ENCODE measurements around the gene PRDM16.

Gene PRDM16

DNA sequence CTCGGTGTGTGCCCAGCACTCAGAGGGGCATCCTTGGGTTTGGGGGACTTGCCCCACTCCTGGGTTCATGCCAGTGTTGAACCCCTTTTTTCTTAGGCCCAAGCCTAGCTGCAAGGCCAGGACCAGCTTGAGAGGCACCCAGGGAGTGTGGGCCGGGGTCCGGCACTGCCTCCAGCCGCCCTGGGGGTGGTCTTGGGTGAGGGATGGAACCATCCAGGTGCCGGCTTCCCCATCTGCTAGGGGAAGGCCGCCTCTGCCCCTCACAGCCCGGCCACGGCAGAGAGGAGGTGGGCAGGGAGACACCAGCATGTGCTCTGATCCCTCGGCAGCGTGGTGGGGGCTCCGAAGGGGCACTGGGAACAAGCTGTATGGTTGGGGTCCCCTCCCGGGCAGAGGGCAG lies 335.3 kb downstream of the PRDM16 start:
- DNase-seq: no peak

DNA sequence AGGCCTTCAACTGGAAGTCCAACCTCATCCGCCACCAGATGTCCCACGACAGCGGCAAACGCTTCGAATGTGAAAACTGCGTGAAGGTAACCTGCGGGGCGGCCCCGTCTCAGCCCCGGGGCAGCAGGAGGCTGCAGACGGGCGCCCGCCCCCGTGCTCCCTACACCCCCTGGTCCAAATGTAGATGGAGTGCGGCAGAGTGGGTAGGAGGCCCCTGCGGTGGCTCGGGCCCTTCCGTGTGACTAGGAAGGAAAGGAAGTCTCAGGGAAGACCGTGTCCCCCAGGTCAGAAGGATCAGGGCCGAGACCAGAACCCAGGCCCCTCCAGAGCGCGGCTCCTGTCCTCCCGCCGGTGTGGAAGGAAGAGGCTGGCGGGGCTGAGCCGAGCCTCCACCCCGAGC lies 335.8 kb downstream of the PRDM16 start:
- DNase-seq: no peak

DNA sequence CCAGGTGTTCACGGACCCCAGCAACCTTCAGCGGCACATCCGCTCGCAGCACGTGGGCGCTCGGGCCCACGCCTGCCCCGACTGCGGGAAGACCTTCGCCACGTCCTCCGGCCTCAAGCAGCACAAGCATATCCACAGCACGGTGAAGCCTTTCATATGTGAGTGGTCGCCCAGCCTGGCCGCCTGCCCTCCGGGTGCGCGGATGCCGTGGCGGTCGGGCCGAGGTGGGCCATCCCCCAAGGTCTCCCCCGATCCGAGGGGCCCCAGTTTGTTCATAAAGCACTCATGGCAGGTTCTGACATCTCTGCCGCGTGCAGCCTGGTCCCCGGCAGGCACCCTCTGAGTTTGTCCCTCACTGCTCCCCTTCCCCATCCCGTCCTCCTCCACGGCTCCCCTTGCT lies 336.5 kb downstream of the PRDM16 start:
- no peak for DNase-seq

- DNase-seq: no peak
Observed at GRCh38 chr1:3405974-3406867, 337.2 kb downstream of the PRDM16 start.

- DNase-seq: no peak
Observed at GRCh38 chr1:3407021-3407420, 338.0 kb downstream of the PRDM16 start.

- no peak for DNase-seq
Observed at GRCh38 chr1:3408751-3409266, 339.8 kb downstream of the PRDM16 start.

- DNase-seq: no peak
Observed at GRCh38 chr1:3409366-3410141, 340.6 kb downstream of the PRDM16 start.

GRCh38 chr1:3410142-3410925 lies 341.3 kb downstream of the PRDM16 start:
- peak; percentile 62 for DNase-seq

DNA sequence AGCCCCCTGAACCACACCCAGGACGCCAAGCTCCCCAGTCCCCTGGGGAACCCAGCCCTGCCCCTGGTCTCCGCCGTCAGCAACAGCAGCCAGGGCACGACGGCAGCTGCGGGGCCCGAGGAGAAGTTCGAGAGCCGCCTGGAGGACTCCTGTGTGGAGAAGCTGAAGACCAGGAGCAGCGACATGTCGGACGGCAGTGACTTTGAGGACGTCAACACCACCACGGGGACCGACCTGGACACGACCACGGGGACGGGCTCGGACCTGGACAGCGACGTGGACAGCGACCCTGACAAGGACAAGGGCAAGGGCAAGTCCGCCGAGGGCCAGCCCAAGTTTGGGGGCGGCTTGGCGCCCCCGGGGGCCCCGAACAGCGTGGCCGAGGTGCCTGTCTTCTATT lies 342.8 kb downstream of the PRDM16 start:
- no peak for DNase-seq

DNA sequence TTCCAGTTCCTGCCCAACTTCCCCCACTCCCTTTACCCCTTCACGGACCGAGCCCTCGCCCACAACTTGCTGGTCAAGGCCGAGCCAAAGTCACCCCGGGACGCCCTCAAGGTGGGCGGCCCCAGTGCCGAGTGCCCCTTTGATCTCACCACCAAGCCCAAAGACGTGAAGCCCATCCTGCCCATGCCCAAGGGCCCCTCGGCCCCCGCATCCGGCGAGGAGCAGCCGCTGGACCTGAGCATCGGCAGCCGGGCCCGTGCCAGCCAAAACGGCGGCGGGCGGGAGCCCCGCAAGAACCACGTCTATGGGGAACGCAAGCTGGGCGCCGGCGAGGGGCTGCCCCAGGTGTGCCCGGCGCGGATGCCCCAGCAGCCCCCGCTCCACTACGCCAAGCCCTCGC lies 343.4 kb downstream of the PRDM16 start:
- DNase-seq: no peak

- no peak for DNase-seq
Observed at GRCh38 chr1:3413975-3414710, 345.1 kb downstream of the PRDM16 start.

DNA sequence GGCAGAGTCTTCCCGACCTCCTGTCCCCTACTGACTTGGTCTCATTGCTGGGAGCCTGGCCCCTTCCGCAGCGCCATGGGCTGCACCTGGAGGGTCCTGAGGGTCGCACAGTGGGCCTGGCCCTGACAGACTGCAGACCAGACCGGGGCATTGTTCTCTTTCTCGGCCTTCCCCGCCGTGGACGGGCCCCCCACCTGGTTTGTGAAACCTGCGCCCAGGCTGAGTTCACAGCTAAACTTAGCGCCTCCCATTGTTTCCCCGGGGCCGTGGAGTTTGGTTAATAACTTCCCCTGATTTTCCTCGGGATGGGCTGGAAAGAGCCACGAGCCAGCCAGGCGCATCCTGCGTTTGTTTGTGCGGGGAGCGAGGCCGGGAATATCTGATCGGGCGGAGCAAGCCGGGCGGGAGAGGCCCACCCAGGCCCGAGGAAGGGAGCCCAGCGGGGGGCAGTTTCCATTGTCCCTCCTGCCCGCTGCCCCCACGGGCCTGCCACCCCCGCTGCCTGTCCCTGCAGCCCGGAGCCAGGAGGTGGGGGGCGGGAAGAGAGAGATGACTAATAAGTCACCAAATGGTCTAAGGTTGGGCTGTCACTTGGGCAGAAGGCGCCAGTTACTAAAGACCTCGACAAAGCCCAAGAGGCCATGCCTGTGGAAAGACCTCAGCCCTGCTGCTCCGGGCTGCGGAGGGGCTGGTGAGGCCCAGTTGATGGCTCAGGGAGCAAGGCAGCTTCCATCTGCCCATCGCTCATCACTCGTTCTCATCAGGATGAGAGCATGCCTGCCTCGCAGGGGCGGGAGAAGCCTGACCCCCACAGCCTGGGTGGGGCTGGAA lies 346.5 kb downstream of the PRDM16 start:
- no peak for DNase-seq

GRCh38 chr1:3417082-3417739 lies 348.2 kb downstream of the PRDM16 start:
- no peak for DNase-seq

- DNase-seq: no peak
Observed at GRCh38 chr1:3417934-3418333, 348.9 kb downstream of the PRDM16 start.

DNA sequence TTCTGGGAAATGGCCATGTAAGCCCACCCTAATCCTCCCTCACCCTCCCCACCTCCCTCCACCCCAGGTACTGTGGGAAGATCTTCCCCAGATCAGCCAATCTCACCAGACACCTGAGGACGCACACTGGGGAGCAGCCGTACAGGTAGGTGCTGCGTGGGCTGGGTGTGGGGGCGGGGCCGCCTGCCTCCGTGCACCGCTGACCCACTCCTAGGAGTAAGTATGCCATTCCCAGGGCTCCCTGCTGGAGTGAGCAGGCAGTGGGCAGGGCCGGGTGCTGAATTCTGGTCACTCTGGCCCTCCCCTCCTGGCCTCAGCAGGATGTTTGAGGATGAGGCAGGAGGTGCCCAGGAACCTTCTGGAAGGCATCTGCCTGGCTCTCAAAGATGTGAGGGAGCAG lies 349.6 kb downstream of the PRDM16 start:
- no peak for DNase-seq

- DNase-seq: no peak
Observed at GRCh38 chr1:3419415-3420204, 350.6 kb downstream of the PRDM16 start.

GRCh38 chr1:3420218-3420951 lies 351.4 kb downstream of the PRDM16 start:
- no peak for DNase-seq

DNA sequence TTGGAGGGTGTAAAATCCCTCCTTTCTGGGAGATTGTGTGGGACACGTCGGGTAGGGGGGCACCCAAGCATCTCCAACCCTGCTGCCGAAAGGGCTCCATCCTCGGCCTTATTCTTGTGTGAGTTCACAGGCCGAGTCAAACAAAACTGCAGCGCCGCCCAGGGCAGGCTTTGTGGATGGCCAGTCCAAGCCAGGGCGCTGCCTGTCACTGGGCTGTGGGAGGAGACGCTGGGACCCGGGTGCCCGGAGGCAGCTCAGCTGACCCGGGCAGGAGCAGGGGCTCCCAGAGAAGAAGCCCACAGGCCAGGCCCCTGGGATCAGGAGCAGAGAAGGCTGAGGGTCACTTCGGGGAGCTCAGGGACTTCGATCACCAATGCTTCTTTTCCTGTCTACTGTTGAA lies 353.6 kb downstream of the PRDM16 start:
- no peak for DNase-seq

DNA sequence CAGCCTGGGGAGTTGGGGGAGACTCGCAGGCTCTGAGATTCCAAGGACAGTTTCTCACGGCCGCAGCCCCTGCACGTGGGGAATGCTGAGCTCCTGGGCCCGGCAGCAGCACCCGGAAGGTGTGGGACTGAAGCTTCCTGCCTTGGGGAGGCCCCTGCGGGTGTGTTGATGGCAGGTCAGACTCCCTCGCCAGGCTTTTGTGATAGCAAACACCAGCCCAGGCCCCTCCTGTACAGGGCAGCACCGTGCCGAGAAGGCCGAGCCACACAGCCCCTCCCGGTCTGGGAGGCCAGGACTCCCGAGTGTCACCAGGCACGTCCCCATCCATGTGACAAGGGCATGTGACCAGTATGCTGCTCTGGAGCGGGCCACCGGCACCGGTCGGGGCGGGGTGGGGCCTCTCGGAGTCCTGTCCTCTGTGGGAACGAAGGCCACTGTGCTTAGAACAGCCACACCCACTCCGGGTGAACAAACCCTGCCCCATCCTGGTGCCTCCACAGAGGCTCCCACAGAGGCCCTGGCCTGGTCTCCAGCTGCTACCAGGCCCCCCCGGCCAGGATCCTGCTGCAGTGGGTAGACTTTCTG lies 354.3 kb downstream of the PRDM16 start:
- DNase-seq: no peak
